Measurements from ENCODE around the gene MTMR8. TPM values are rescaled to one million over a fixed set of nuclear protein-coding genes. Genes with fewer than 3 reads are reported as not detected.

The MTMR8 gene
- total and polyA plus RNA-seq, 9 of the 15 experiments (the other 6 are each of a cell fraction or from before 2014, with no cell fraction given) = 1.8 to 5.5 (median 3.0) TPM

GRCh38 chrX:64229154-64229553 is 166.1 kb downstream of the MTMR8 start:
- no peaks in the 10 kb centered on the region for H3K9me1 ChIP-seq (ENCODE audit: control insufficient read depth, insufficient read depth, low read length)
- TF ChIP-seq SMAD1 (IDR thresholded peaks at IDR 0.05; ENCODE audit: low read depth, low read length, partially characterized antibody) (no peak), ARNT (IDR thresholded peaks at IDR 0.05) (no peak), ZNF165 (CRISPR knock-in tag; IDR thresholded peaks at IDR 0.05; ENCODE audit: borderline replicate concordance) (no peak), PML (IDR thresholded peaks at IDR 0.05; ENCODE audit: low read length) (no peak), FOXP1 (CRISPR knock-in tag; IDR thresholded peaks at IDR 0.05) (no peak), ZNF12 (CRISPR knock-in tag; IDR thresholded peaks at IDR 0.05) (no peak), RAD21 (CRISPR knock-in tag; conservative IDR thresholded peaks at IDR 0.05 in 1 of 2, IDR thresholded peaks at IDR 0.05 in 1 of 2) (peak in 1 of 2 experiments; percentile 31; a peak in 2 of 4 replicates), SIN3B (IDR thresholded peaks at IDR 0.05; ENCODE audit: low read depth) (no peak)
- no peaks in the 10 kb centered on the region for H3K27me3 ChIP-seq (ENCODE audit: control insufficient read depth in 2 of 2, insufficient read depth in 2 of 2, low read length in 2 of 2)
- H3K4me1 ChIP-seq (replicated peaks in 1 of 2; ENCODE audit: control insufficient read depth in 2 of 2, insufficient read depth in 2 of 2, low read length in 2 of 2) = no peaks in the 10 kb centered on the region
- WGBS (ENCODE audit: insufficient coverage, low coverage, missing lambda C conversion rate) = 0% methylated on average over 3 of the region's 3 CpGs
- DNase-seq (ENCODE audit: extremely low read depth in 1 of 4, low spot score in 3 of 4) = peak in 1 of 4 experiments; percentile 10
- in situ Hi-C loops (cut with MboI) (no loop called here), intact Hi-C loops (cut with micrococcal nuclease) (no loop called here)
- H3K79me2 ChIP-seq (ENCODE audit: control insufficient read depth, insufficient read depth, low read length) = no peaks in the 10 kb centered on the region
- ChIA-PET POLR2A (no interaction called here), CTCF (ENCODE audit: low intra/inter-chr PET ratio) (no interaction called here)
- H3K4me2 ChIP-seq (ENCODE audit: insufficient read depth, low read length) = no peak overlapping the region
- H2AFZ ChIP-seq (ENCODE audit: low read depth, low read length) = no peak overlapping the region
- H3K4me3 ChIP-seq = no peak overlapping the region
- no peak overlapping the region for H3K9ac ChIP-seq (ENCODE audit: insufficient read depth in 1 of 2, low read depth in 2 of 2, low read length in 2 of 2)
- no peak overlapping the region for H3K27ac ChIP-seq (ENCODE audit: extremely low read depth, low read depth, low read length)
- no peak for FAIRE-seq
- no peaks in the 10 kb centered on the region for H3K9me3 ChIP-seq (replicated peaks; ENCODE audit: control insufficient read depth, insufficient read depth, low read depth, low read length)
- no peaks in the 10 kb centered on the region for H3K36me3 ChIP-seq (ENCODE audit: control insufficient read depth, insufficient read depth, low read length)
- no peak for ATAC-seq
- BruUV-seq (replicated peaks) = no TSS peak
- no peaks in the 10 kb centered on the region for H4K20me1 ChIP-seq (replicated peaks; ENCODE audit: control insufficient read depth, insufficient read depth, low read length)

Other genes starting within 250 kb of the MTMR8 start
- gene AMER1, start 189.7 kb downstream of the MTMR8 start, total RNA-seq (2014; rRNA removed) = 3.0 and 4.2 TPM in 2 replicates
- gene AMER1, start 189.7 kb downstream of the MTMR8 start, total RNA-seq (2014; rRNA removed; fragmentation: Illumina TruSeq; extraction: Trizol) = 3.5 TPM in 2 replicates
- gene AMER1, start 189.7 kb downstream of the MTMR8 start, total RNA-seq (2015; rRNA removed; fragmentation: Illumina TruSeq; extraction: Trizol) = 4.3 and 4.6 TPM in 2 replicates
- gene AMER1, start 189.7 kb downstream of the MTMR8 start, total RNA-seq (2021) = 4.6 and 5.0 TPM in 2 replicates
- 1.6 and 2.3 TPM in 2 replicates for gene AMER1, start 189.7 kb downstream of the MTMR8 start, polyA plus RNA-seq (2011; rRNA removed)
- gene AMER1, start 189.7 kb downstream of the MTMR8 start, polyA plus RNA-seq (2014; fragmentation: Illumina TruSeq; extraction: Trizol) = 3.8 and 4.6 TPM in 2 replicates
- under 1 TPM; 0.29 to 0.46 TPM for gene AMER1, start 189.7 kb downstream of the MTMR8 start, polyA plus RNA-seq (2014; fragmentation: Nextera tagmentation; extraction: Ambion mirVana)
- 2.3 and 3.5 TPM in 2 replicates for gene AMER1, start 189.7 kb downstream of the MTMR8 start, polyA plus RNA-seq (2014; rRNA removed)
- gene ASB12, start 164.8 kb downstream of the MTMR8 start, total RNA-seq (2014; rRNA removed) = not detected in 2 replicates
- 0.26 TPM in 1 of 2 replicates, not detected in the other for gene ASB12, start 164.8 kb downstream of the MTMR8 start, total RNA-seq (2014; rRNA removed; fragmentation: Illumina TruSeq; extraction: Trizol)
- gene ASB12, start 164.8 kb downstream of the MTMR8 start, total RNA-seq (2015; rRNA removed; fragmentation: Illumina TruSeq; extraction: Trizol) = 0.14 TPM in 1 of 2 replicates, not detected in the other
- gene ASB12, start 164.8 kb downstream of the MTMR8 start, total RNA-seq (2021) = 0.18 and 0.33 TPM in 2 replicates
- 0.37 and 0.53 TPM in 2 replicates for gene ASB12, start 164.8 kb downstream of the MTMR8 start, polyA plus RNA-seq (2011; rRNA removed)
- gene ASB12, start 164.8 kb downstream of the MTMR8 start, polyA plus RNA-seq (2014; fragmentation: Illumina TruSeq; extraction: Trizol) = 0.21 and 0.24 TPM in 2 replicates
- gene ASB12, start 164.8 kb downstream of the MTMR8 start, polyA plus RNA-seq (2014; fragmentation: Nextera tagmentation; extraction: Ambion mirVana) = under 1 TPM; 0.53 to 0.70 TPM
- 0.12 and 0.20 TPM in 2 replicates for gene ASB12, start 164.8 kb downstream of the MTMR8 start, polyA plus RNA-seq (2014; rRNA removed)

Measured in K562 (cell line).